Posterior cingulate gyrus (tissue), 11 donors: ENCODE data around the gene IFT57.
A peak's percentile ranks its signal among the peaks of the same experiment; 100 is the strongest.

ENCODE experiments used
- DNase-seq, 10 donors: peaks; one replicate each; pipeline versions ENCODE4 v3.0.0 to v3.0.0-alpha.2; 2020 to 2021; ENCODE audit warnings: mixed read lengths in 3 of 10
- intact Hi-C: fragments of 100-400 bp; cut with DNase I; formaldehyde crosslinking; loops from one replicate; pipeline ENCODE4 v1.15.1; 2023

IFT57 gene

GRCh38 chr3:108130701-108131474, 91.3 kb downstream of the IFT57 start:
- intact Hi-C loops = no loop called here
- no peak for DNase-seq

DNA sequence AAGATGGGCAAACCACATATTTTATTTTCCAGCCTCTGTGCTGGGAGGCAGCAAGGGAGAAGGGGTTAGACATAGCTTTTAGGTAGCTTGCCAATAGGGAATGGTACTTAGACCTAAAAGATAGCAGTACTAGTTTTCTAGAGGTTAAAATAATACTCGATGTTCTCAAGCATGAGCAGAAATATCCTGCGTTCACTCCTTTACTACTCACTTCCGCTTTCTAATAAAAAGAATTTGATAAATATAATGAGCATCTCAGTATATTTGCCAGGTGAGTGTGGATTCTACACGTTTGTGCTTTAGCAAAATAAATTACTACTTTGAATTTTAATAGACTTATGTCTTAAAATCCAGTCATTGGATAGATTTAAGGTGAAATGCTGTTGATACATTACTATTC, 92.0 kb downstream of the IFT57 start:
- DNase-seq = no peak
- intact Hi-C loops = no loop called here

GRCh38 chr3:108127301-108127988, 94.8 kb downstream of the IFT57 start:
- intact Hi-C loops = no loop called here
- DNase-seq = no peak

DNA sequence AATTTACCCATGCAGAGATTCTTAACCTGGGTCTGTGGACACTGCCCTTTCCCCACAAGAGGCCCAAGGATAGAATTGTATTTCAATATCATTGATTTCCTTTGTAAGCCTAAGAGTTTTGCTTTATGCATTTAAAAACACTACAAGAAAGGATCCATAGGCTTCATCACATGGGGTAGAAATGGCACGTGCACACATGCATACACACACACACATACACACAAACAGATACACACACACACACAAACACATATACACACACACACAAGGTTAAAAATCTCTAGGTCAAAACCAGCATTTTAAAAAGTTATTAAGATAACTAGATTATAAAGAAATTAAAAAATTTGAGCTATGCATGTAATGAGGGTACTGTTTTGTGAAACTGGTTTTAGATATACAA, 95.9 kb downstream of the IFT57 start:
- DNase-seq = no peak
- intact Hi-C loops = no loop called here

DNA sequence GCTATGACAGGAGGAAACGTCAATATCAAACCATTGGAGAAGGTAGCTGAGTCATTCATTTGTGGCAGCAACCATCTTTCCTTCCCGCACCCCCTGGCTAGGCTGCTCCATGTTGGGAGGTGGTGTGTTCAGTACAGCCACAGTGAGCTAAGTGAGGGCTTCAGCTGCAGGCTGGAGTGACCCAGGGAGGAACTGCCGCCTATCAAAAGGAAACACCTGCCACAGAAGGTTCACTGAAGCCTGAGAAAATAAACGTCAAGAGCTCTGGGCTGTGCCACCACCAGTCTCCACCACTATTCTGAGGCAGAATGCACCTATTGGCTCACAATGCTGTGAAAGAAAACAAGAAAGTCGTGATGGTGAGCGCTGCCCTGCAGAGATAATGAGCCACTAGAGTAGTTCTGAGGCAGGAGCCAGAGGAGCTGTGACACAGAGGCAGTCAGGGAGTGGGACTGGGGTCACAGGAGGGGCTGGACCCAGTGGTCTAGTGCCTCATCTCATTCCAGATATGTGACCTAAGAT, 96.6 kb downstream of the IFT57 start:
- intact Hi-C loops = no loop called here
- DNase-seq = no peak

GRCh38 chr3:108125153-108125543, 97.1 kb downstream of the IFT57 start:
- no peak for DNase-seq
- intact Hi-C loops = no loop called here

- no peak for DNase-seq
- intact Hi-C loops = no loop called here
These were observed 97.7 kb downstream of the IFT57 start for GRCh38 chr3:108124337-108125152.

GRCh38 chr3:108123326-108123725, 98.9 kb downstream of the IFT57 start:
- no peak for DNase-seq
- intact Hi-C loops = no loop called here

DNA sequence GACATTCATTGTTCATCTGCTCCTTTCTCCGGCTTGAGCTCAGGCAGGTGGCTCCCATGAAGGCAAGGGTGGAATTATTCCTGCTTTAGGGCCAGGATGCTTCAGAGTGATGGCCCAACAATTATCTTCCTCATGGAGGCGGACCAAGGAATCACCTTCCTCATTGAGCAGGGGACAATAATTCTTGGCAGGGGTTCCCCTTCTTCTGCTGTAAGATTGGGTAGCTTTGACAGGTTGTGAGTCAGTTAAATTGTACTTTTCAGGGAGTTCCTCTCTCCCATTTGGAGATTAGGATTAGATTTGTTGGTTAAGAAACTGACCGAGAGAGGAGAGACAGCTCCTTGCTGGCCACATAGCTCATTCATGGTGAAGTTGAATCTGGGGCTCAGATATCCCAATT, 99.9 kb downstream of the IFT57 start:
- intact Hi-C loops = no loop called here
- DNase-seq = no peak

- no peak for DNase-seq
- intact Hi-C loops = no loop called here
These were observed 102.7 kb downstream of the IFT57 start for GRCh38 chr3:108119398-108120104.

- intact Hi-C loops = no loop called here
- DNase-seq = no peak
These were observed 104.0 kb downstream of the IFT57 start for GRCh38 chr3:108118038-108118768.

- intact Hi-C loops = no loop called here
- DNase-seq = no peak
These were observed 104.9 kb downstream of the IFT57 start for GRCh38 chr3:108117241-108117775.

GRCh38 chr3:108114423-108115065, 107.7 kb downstream of the IFT57 start:
- intact Hi-C loops = no loop called here
- DNase-seq = peak in 2 of 10 donors; percentile 72 to 77

DNA sequence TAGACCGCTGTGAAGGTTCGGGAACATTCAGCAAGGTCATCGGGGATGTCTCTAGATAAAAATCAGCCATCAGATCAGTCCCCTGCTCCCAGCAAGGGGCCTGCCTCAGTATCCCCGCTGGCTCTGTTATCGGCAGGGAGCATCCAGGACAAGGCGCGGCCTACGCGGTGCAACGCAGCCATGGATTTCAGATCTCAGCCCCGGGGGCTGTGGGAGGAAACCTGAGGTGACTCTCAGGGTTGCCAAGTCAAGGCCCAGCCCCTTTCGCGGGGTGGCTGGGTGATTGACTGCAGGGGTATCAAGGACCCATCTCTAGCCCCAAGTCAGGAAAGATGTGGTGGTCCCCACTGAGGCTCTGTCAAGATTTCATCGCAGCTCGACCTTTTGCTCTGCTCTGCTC, 108.2 kb downstream of the IFT57 start:
- DNase-seq = peak in 1 of 10 donors; percentile 85
- intact Hi-C loops = no loop called here

- DNase-seq = no peak
- intact Hi-C loops = no loop called here
These were observed 111.3 kb downstream of the IFT57 start for GRCh38 chr3:108110934-108111333.
